Transverse colon (tissue), 4 donors: ENCODE data around the gene TEX44. TPM values are rescaled to one million over a fixed set of nuclear protein-coding genes. Genes with fewer than 3 reads are reported as not detected.

Experiments used
- DNase-seq: peaks from one replicate; pipeline ENCODE4 v3.0.0-alpha.2; 2019
- H3K27ac ChIP-seq, 4 donors: fragments of 200-600 bp; sonication (generic); 2 replicates each; pipeline ENCODE4 v1.5.1; 2016 to 2018; ENCODE audit warnings: inconsistent platforms in 4 of 4
- H3K27me3 ChIP-seq: fragments of 200-600 bp; sonication (generic); 2 replicates; pipeline ENCODE4 v1.5.1; 2017; ENCODE audit warnings: inconsistent platforms
- H3K36me3 ChIP-seq, 4 donors: fragments of 200-600 bp; sonication (generic); 2 replicates each; pipeline ENCODE4 v1.5.1; 2017 to 2019; ENCODE audit warnings: inconsistent platforms in 4 of 4
- H3K4me1 ChIP-seq, 4 donors: fragments of 200-600 bp; sonication (generic); 2 replicates each; pipeline ENCODE4 v1.5.1; 2017 to 2020; ENCODE audit warnings: inconsistent platforms in 4 of 4
- H3K4me3 ChIP-seq, 4 donors: fragments of 200-600 bp; sonication (generic); 1 replicate in 1 of 4; 2 replicates in 3 of 4; pipeline versions ENCODE4 v1.5.1 to v1.6.1; 2017 to 2019; ENCODE audit warnings: inconsistent platforms in 4 of 4
- H3K9me3 ChIP-seq, 2 donors: fragments of 200-600 bp; sonication (generic); 2 replicates each; pipeline ENCODE4 v1.5.1; 2017 to 2019; ENCODE audit warnings: inconsistent platforms in 2 of 2
- EP300 ChIP-seq: sonication (generic); formaldehyde crosslinking; IDR thresholded peaks from one replicate; pipeline ENCODE4 v1.6.1; 2017; ENCODE audit warnings: antibody characterized with exemption, low read depth
- POLR2A ChIP-seq: fragments of 450-650 bp; IDR thresholded peaks from one replicate; pipeline ENCODE4 v1.6.1; 2016; ENCODE audit warnings: antibody characterized with exemption, mild to moderate bottlenecking, moderate library complexity
- POLR2AphosphoS5 ChIP-seq, 3 donors: sonication (generic); formaldehyde crosslinking; IDR thresholded peaks; one replicate each; pipeline ENCODE4 v1.6.1; 2016; ENCODE audit warnings: antibody characterized with exemption in 3 of 3
- WGBS, 2 donors: methylation state at CpG; one replicate each; pipeline ENCODE4 v1.1.5; 2018; ENCODE audit warnings: low coverage in 1 of 2; 5-methylcytosine and 5-hydroxymethylcytosine counted together
- in situ Hi-C, 4 donors: fragments of 200-750 bp; cut with MboI; loops; one replicate each; pipeline versions ENCODE4 v1.15.0 to v1.15.1; 2017; ENCODE audit warnings: low sequenced_read_pairs in 3 of 4, low pct_ligation_motif_present in 1 of 4, low pct_unique_long_range_greater_than_20kb in 1 of 4
- intact Hi-C: fragments of 100-400 bp; cut with DNase I; formaldehyde crosslinking; loops from one replicate; pipeline ENCODE4 v1.15.1; 2023; ENCODE audit warnings: low total_unique reads
- total RNA-seq, 4 donors: library from RNA; depleted of rRNA; stranded (reverse); fragments of >200 nt; gene quantifications; one replicate each; pipeline ENCODE4 v1.1.0, GENCODE V29; 2016
- TF ChIP-seq, protein P1 (sequence below), 5 experiments: fragments of 200-600 bp in 3 of 5; fragments of 450-650 bp in 2 of 5; sonication (generic) in 3 of 5; IDR thresholded peaks; 1 replicate in 2 of 5; 2 replicates in 3 of 5; pipeline ENCODE4 v1.5.1; 2016 to 2017; ENCODE audit warnings: antibody characterized with exemption in 5 of 5, inconsistent platforms in 3 of 5, mild to moderate bottlenecking in 2 of 5, moderate library complexity in 1 of 5

Gene TEX44
- total RNA-seq, 4 donors from 2014 or later, result not detected

DNA sequence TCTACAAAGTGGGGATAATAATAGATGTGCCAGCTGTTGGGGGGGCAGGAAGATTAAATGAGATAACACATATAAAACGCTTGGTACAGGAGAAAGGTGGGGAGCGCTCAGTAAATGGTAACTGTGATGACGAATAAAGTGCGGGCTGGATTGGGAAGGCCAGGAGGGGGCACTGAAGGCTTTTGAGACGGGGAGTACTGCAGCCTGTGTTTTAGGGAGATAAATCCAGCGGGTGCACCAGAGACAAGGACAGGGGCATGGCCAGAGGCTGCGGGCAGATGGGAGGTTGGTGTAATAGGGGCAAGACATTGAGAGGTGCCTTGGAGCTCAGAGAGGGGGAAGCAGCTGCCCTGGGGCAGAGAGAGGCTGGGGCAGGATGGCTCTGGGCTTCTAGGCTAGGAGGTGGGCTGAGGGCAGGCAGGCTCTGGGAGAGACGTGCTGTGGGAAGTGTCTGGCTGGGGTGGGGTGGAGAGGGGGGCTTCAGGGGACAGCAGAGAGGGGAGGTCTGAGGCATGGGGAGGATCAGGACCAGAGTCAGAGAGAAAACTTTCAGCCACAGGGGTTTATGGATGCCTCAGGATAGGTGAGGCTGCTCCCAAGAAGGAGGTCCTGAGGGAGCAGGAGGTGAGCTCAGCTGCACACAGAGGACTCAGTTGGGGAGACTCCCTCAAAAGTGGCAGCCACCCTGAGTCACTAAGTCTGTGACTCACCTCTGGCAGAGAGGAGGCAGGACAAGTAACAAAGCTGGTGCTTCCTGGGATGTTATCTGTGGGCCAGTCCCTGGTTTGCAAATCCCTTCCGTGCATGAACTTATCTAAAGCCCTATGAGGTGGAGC, 18.8 kb downstream of the TEX44 start:
- Histone ChIP-seq H3K27ac (peak overlapping the region; percentile 93 to 98 (median 94)), H3K27me3 (no peaks in the 10 kb centered on the region), H3K4me3 (no peak overlapping the region), H3K9me3 (no peaks in the 10 kb centered on the region), H3K4me1 (peaks cover 27 to 51% (median 49%) of the 10 kb centered on the region in 4 donors), H3K36me3 (no peaks in the 10 kb centered on the region)
- 27 to 65% methylated on average over 5 to 9 of the region's 9 CpGs for WGBS, 2 donors
- intact Hi-C loops (loop anchor here (2.0 kb wide), 2 partner anchors 61 to 99 kb away; no protein-coding TSS in a partner anchor), in situ Hi-C loops (loop anchor here (5.0 to 10.0 kb wide), 4 partner anchors 53 to 66 kb away; no protein-coding TSS in a partner anchor)
- TF ChIP-seq, protein P1, sequence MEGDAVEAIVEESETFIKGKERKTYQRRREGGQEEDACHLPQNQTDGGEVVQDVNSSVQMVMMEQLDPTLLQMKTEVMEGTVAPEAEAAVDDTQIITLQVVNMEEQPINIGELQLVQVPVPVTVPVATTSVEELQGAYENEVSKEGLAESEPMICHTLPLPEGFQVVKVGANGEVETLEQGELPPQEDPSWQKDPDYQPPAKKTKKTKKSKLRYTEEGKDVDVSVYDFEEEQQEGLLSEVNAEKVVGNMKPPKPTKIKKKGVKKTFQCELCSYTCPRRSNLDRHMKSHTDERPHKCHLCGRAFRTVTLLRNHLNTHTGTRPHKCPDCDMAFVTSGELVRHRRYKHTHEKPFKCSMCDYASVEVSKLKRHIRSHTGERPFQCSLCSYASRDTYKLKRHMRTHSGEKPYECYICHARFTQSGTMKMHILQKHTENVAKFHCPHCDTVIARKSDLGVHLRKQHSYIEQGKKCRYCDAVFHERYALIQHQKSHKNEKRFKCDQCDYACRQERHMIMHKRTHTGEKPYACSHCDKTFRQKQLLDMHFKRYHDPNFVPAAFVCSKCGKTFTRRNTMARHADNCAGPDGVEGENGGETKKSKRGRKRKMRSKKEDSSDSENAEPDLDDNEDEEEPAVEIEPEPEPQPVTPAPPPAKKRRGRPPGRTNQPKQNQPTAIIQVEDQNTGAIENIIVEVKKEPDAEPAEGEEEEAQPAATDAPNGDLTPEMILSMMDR (IDR thresholded peaks at IDR 0.05), result peak in 4 of 5 experiments; percentile 11 to 25 (median 18)
- TF ChIP-seq POLR2AphosphoS5 (IDR thresholded peaks at IDR 0.05) (no peak), POLR2A (no peak), EP300 (no peak)
- peak; percentile 48 for DNase-seq

DNA sequence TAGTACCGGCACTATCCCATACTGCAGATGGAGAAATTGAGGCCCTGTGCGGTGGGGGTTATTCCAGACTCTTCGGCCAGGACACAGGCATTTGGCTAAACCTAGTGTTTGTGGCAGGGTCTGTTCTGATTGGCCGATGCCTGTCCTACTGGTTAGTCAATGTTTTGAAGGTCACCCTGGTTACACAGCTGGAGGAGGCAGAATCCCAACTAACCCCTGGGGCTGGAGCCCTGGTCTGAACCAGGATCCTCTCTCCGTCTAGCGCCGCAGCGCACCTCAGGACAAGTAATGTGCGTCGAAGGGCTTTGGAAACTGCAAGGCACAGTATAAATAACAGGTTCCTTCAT, 19.4 kb downstream of the TEX44 start:
- Histone ChIP-seq H3K27ac (peak overlapping the region; percentile 93 to 98 (median 94)), H3K4me3 (no peak overlapping the region), H3K36me3 (no peaks in the 10 kb centered on the region), H3K4me1 (peaks cover 27 to 54% (median 50%) of the 10 kb centered on the region in 4 donors), H3K27me3 (no peaks in the 10 kb centered on the region), H3K9me3 (no peaks in the 10 kb centered on the region)
- in situ Hi-C loops (loop anchor here (5.0 to 10.0 kb wide), 4 partner anchors 53 to 65 kb away; no protein-coding TSS in a partner anchor), intact Hi-C loops (loop anchor here (2.0 kb wide), 2 partner anchors 61 to 99 kb away; no protein-coding TSS in a partner anchor)
- 40 to 60% methylated on average over 1 to 10 of the region's 10 CpGs for WGBS, 2 donors
- DNase-seq, result peak; percentile 47
- no peak for TF ChIP-seq POLR2A
- TF ChIP-seq, protein P1 (IDR thresholded peaks at IDR 0.05), result no peak
- TF ChIP-seq POLR2AphosphoS5 (IDR thresholded peaks at IDR 0.05), result no peak
- TF ChIP-seq EP300, result no peak

DNA sequence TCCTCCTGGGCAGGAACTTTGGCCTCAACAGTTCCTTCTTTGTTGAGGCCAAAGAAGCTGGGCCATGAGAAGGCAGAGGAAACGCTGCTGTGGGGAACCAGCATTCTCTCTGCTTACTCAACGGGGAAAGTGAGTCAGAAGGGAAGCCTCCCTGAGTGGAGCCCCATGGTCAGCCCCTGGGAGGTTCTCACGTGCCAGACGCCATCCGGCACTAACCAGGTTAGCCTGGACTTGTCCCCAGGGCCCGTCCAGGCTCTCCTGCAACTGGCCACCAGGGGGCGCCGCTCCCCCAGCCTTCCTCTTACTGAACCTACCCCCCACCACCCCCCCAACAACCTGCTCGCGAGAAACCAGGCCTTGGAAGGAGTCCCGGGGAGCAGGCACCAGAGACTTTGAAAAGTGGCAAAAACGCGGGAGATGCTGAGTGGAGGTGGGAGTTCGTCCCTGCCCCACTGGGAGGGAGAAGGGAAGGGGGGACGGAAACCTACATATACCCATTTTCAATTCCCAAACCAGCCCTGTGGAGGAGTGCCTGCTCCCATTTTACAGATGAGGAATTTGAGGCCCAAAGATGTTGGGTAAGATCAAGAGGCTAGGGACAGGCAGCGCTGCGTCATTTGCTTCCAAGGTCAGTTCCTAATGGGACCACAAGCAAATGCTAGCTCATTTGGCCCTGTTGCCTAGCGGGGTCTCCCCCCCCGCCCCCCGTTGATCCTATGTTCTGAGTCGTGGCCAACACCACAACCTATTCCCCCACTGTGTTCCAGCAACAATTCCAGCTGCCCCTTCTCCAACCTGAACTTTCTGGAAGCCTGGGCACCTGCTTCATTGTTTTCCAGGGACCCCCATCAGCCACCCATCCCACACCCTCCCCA, 20.0 kb downstream of the TEX44 start:
- Histone ChIP-seq H3K36me3 (no peaks in the 10 kb centered on the region), H3K27me3 (no peaks in the 10 kb centered on the region), H3K4me3 (peak overlapping the region in 1 of 4 donors; percentile 50), H3K4me1 (peaks cover 30 to 60% (median 53%) of the 10 kb centered on the region in 4 donors), H3K27ac (peak overlapping the region; percentile 93 to 98 (median 94)), H3K9me3 (no peaks in the 10 kb centered on the region)
- peak; percentile 96 for DNase-seq
- TF ChIP-seq POLR2AphosphoS5 (IDR thresholded peaks at IDR 0.05) (peak in 2 of 3 donors; percentile 46 to 49), POLR2A (peak; percentile 32), EP300 (no peak)
- TF ChIP-seq, protein P1 (IDR thresholded peaks at IDR 0.05), result peak; percentile 97 to 99 (median 99)
- 10 to 13% methylated on average over 4 to 21 of the region's 21 CpGs for WGBS, 2 donors
- intact Hi-C loops, result loop anchor here (2.0 kb wide), 2 partner anchors 60 to 98 kb away; no protein-coding TSS in a partner anchor
- in situ Hi-C loops, result loop anchor here (5.0 to 10.0 kb wide), 4 partner anchors 52 to 65 kb away; no protein-coding TSS in a partner anchor
